ENCODE measurements around the gene TSPAN13.

DNA sequence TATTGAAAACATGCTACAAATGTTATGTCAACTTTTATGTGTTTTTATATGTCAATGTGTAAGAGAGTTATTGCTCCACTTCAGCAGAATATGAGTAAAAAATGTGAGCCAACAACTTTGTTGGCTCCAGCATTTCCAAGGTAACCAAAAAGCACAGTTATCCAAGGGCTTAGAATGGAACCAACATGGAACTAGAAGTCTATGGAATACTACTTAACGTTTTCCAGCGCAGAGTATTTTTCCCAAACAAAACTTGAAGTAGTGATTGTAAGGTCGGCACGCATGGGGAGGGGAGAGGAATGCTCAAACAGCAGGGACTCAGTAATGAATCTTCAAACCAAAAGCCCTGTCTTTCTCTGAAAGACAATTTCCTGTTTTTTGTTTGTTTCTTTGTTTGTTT is 45.0 kb upstream of the TSPAN13 start:
- TF ChIP-seq, protein P1, sequence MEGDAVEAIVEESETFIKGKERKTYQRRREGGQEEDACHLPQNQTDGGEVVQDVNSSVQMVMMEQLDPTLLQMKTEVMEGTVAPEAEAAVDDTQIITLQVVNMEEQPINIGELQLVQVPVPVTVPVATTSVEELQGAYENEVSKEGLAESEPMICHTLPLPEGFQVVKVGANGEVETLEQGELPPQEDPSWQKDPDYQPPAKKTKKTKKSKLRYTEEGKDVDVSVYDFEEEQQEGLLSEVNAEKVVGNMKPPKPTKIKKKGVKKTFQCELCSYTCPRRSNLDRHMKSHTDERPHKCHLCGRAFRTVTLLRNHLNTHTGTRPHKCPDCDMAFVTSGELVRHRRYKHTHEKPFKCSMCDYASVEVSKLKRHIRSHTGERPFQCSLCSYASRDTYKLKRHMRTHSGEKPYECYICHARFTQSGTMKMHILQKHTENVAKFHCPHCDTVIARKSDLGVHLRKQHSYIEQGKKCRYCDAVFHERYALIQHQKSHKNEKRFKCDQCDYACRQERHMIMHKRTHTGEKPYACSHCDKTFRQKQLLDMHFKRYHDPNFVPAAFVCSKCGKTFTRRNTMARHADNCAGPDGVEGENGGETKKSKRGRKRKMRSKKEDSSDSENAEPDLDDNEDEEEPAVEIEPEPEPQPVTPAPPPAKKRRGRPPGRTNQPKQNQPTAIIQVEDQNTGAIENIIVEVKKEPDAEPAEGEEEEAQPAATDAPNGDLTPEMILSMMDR (IDR thresholded peaks at IDR 0.05), result no peak
- no peak for TF ChIP-seq POLR2AphosphoS5 (IDR thresholded peaks at IDR 0.05; ENCODE audit: low read depth, low read length)
